NT2/D1 (cell line): ENCODE measurements around the gene KLF11.

ENCODE experiments used
- SUZ12 ChIP-seq: IDR thresholded peaks from 2 replicates; pipeline ENCODE4 v1.6.1; 2011; ENCODE audit not compliant: insufficient read length, insufficient read depth; ENCODE audit errors: extremely low read depth
- YY1 ChIP-seq: IDR thresholded peaks from 2 replicates; pipeline ENCODE4 v1.6.1; 2011; ENCODE audit not compliant: insufficient read length, insufficient read depth
- ZNF274 ChIP-seq: IDR thresholded peaks from 2 replicates; pipeline ENCODE4 v1.6.1; 2011; ENCODE audit warnings: mild to moderate bottlenecking, low read depth, low read length

DNA sequence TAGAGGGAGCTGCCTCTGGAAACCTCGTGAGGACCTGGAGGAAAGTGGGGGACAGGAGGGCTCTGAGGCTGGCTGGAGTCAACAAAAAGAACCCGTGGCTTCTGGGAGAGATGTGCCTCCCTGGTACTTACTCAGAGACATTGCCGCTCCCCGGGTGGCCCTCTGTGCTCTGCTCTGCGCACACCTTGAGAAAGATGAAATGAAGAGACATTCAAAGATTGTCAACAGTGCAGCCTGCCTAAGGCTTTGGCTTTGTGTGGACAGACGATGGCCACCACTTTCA is 22.4 kb downstream of the KLF11 start:
- TF ChIP-seq YY1 (no peak), ZNF274 (no peak), SUZ12 (no peak)
